Muscle layer of colon (tissue), 2 donors: ENCODE data around the gene ACVR2B.

ENCODE experiments used
- H3K27ac ChIP-seq: one replicate; pipeline ENCODE4 v1.7.0; 2013; ENCODE audit warnings: low read depth, mild to moderate bottlenecking, low read length, moderate library complexity
- H3K27me3 ChIP-seq, 2 donors: one replicate each; pipeline ENCODE4 v1.7.0; 2013; ENCODE audit warnings: low read length in 2 of 2, mild to moderate bottlenecking in 2 of 2; ENCODE audit not compliant: insufficient read depth in 2 of 2, control insufficient read depth in 1 of 2
- H3K36me3 ChIP-seq: one replicate; pipeline ENCODE4 v1.7.0; 2013; ENCODE audit warnings: mild to moderate bottlenecking, low read length; ENCODE audit not compliant: insufficient read depth
- H3K4me1 ChIP-seq: one replicate; pipeline ENCODE4 v1.7.0; 2013; ENCODE audit warnings: mild to moderate bottlenecking, low read length; ENCODE audit not compliant: insufficient read depth
- H3K4me3 ChIP-seq, 2 donors: one replicate each; pipeline ENCODE4 v1.7.0; 2013; ENCODE audit warnings: low read length in 2 of 2, low read depth in 1 of 2, mild to moderate bottlenecking in 1 of 2, moderate library complexity in 1 of 2
- H3K9ac ChIP-seq: one replicate; pipeline ENCODE4 v1.7.0; 2013; ENCODE audit warnings: low read length
- H3K9me3 ChIP-seq: one replicate; pipeline ENCODE4 v1.7.0; 2013; ENCODE audit warnings: mild to moderate bottlenecking, low read length
- donor health status: abdominal sarcoma.
- donor health status: Adenocarcinoma of cecum.

Gene ACVR2B

GRCh38 chr3:38477057-38477820 is 23.5 kb downstream of the ACVR2B start:
- peaks cover 13% of the 10 kb centered on the region for H3K4me1 ChIP-seq
- H3K27me3 ChIP-seq, result no peaks in the 10 kb centered on the region
- H3K27ac ChIP-seq, result no peak overlapping the region
- H3K9me3 ChIP-seq, result no peaks in the 10 kb centered on the region
- no peak overlapping the region for H3K9ac ChIP-seq
- peaks cover 35% of the 10 kb centered on the region for H3K36me3 ChIP-seq
- no peak overlapping the region for H3K4me3 ChIP-seq

GRCh38 chr3:38477839-38478450 is 24.3 kb downstream of the ACVR2B start:
- Histone ChIP-seq H3K9ac (no peak overlapping the region), H3K27ac (no peak overlapping the region), H3K4me1 (peaks cover 6% of the 10 kb centered on the region), H3K27me3 (no peaks in the 10 kb centered on the region), H3K9me3 (no peaks in the 10 kb centered on the region), H3K36me3 (peaks cover 42% of the 10 kb centered on the region), H3K4me3 (no peak overlapping the region)

GRCh38 chr3:38478901-38479300 is 25.2 kb downstream of the ACVR2B start:
- Histone ChIP-seq H3K27ac (no peak overlapping the region), H3K9me3 (no peaks in the 10 kb centered on the region), H3K4me3 (no peak overlapping the region), H3K27me3 (no peaks in the 10 kb centered on the region), H3K36me3 (peaks cover 50% of the 10 kb centered on the region), H3K9ac (no peak overlapping the region), H3K4me1 (no peaks in the 10 kb centered on the region)

GRCh38 chr3:38479431-38480092 is 25.9 kb downstream of the ACVR2B start:
- H3K4me1 ChIP-seq, result no peaks in the 10 kb centered on the region
- no peak overlapping the region for H3K27ac ChIP-seq
- H3K27me3 ChIP-seq, result no peaks in the 10 kb centered on the region
- no peak overlapping the region for H3K9ac ChIP-seq
- H3K36me3 ChIP-seq, result peaks cover 57% of the 10 kb centered on the region
- no peaks in the 10 kb centered on the region for H3K9me3 ChIP-seq
- H3K4me3 ChIP-seq, result no peak overlapping the region

- Histone ChIP-seq H3K4me1 (no peaks in the 10 kb centered on the region), H3K4me3 (no peak overlapping the region), H3K9me3 (no peaks in the 10 kb centered on the region), H3K27me3 (no peaks in the 10 kb centered on the region), H3K27ac (no peak overlapping the region), H3K9ac (no peak overlapping the region), H3K36me3 (peaks cover 62% of the 10 kb centered on the region)
These were observed 26.4 kb downstream of the ACVR2B start for GRCh38 chr3:38480093-38480445.

GRCh38 chr3:38480930-38481329 is 27.2 kb downstream of the ACVR2B start:
- no peaks in the 10 kb centered on the region for H3K27me3 ChIP-seq
- H3K9ac ChIP-seq, result no peak overlapping the region
- H3K9me3 ChIP-seq, result no peaks in the 10 kb centered on the region
- H3K4me3 ChIP-seq, result no peak overlapping the region
- no peak overlapping the region for H3K27ac ChIP-seq
- H3K4me1 ChIP-seq, result no peaks in the 10 kb centered on the region
- peaks cover 65% of the 10 kb centered on the region for H3K36me3 ChIP-seq

- H3K36me3 ChIP-seq, result peaks cover 65% of the 10 kb centered on the region
- H3K9ac ChIP-seq, result no peak overlapping the region
- H3K27ac ChIP-seq, result no peak overlapping the region
- no peak overlapping the region for H3K4me3 ChIP-seq
- no peaks in the 10 kb centered on the region for H3K4me1 ChIP-seq
- no peaks in the 10 kb centered on the region for H3K9me3 ChIP-seq
- H3K27me3 ChIP-seq, result no peaks in the 10 kb centered on the region
These were observed 29.3 kb downstream of the ACVR2B start for GRCh38 chr3:38482951-38483350.

- no peak overlapping the region for H3K27ac ChIP-seq
These were observed 33.6 kb downstream of the ACVR2B start for GRCh38 chr3:38487323-38487722.

GRCh38 chr3:38488949-38489348 is 35.3 kb downstream of the ACVR2B start:
- H3K27ac ChIP-seq, result no peak overlapping the region
- H3K9ac ChIP-seq, result no peak overlapping the region
- H3K36me3 ChIP-seq, result peaks cover 19% of the 10 kb centered on the region
- no peaks in the 10 kb centered on the region for H3K9me3 ChIP-seq
- H3K27me3 ChIP-seq, result no peaks in the 10 kb centered on the region
- H3K4me3 ChIP-seq, result no peak overlapping the region
- H3K4me1 ChIP-seq, result no peaks in the 10 kb centered on the region

More at GRCh38 chr3:38487323-38487722, 33.6 kb downstream of the ACVR2B start:
- Histone ChIP-seq H3K36me3 (peaks cover 33% of the 10 kb centered on the region), H3K27me3 (no peaks in the 10 kb centered on the region), H3K9ac (no peak overlapping the region), H3K4me3 (no peak overlapping the region), H3K4me1 (no peaks in the 10 kb centered on the region), H3K9me3 (no peaks in the 10 kb centered on the region)

- no peaks in the 10 kb centered on the region for H3K27me3 ChIP-seq
- no peak overlapping the region for H3K9ac ChIP-seq
- no peak overlapping the region for H3K4me3 ChIP-seq
- no peaks in the 10 kb centered on the region for H3K4me1 ChIP-seq
- no peaks in the 10 kb centered on the region for H3K9me3 ChIP-seq
- peaks cover 11% of the 10 kb centered on the region for H3K36me3 ChIP-seq
- H3K27ac ChIP-seq, result no peak overlapping the region
These were observed 36.1 kb downstream of the ACVR2B start for GRCh38 chr3:38489766-38490165.

- no peaks in the 10 kb centered on the region for H3K9me3 ChIP-seq
- no peak overlapping the region for H3K4me3 ChIP-seq
- no peaks in the 10 kb centered on the region for H3K4me1 ChIP-seq
- H3K9ac ChIP-seq, result no peak overlapping the region
- peaks cover 5% of the 10 kb centered on the region for H3K36me3 ChIP-seq
- H3K27me3 ChIP-seq, result no peaks in the 10 kb centered on the region
- no peak overlapping the region for H3K27ac ChIP-seq
These were observed 36.8 kb downstream of the ACVR2B start for GRCh38 chr3:38490281-38491030.
